Measurements from ENCODE around the gene SV2B.

- TF ChIP-seq CTCF (IDR thresholded peaks at IDR 0.05) (no peak), POLR2A (IDR thresholded peaks at IDR 0.05) (no peak)
These were observed 41.0 kb downstream of the SV2B start for GRCh38 chr15:91141097-91141496.

Measured in breast epithelium (tissue), 3 donors.